HepG2 (cell line): ENCODE data around the gene AGAP1. TPM values are rescaled to one million over a fixed set of nuclear protein-coding genes. Genes with fewer than 3 reads are reported as not detected.

ENCODE experiments used
- ATF4 ChIP-seq, 2 experiments: fragments of 450-650 bp in 1 of 2; sonication (generic) in 1 of 2; formaldehyde crosslinking; IDR thresholded peaks; 2 replicates each; pipeline versions ENCODE4 v1.5.0 to v1.8.0; 2020 to 2022; ENCODE audit warnings: mild to moderate bottlenecking in 1 of 2, missing genetic modification reagents in 1 of 2
- CBX5 ChIP-seq: sonication (generic); formaldehyde crosslinking; IDR thresholded peaks from 2 replicates; pipeline ENCODE4 v1.4.0; 2020; ENCODE audit warnings: missing genetic modification reagents, borderline replicate concordance
- HMGA1 ChIP-seq: sonication (generic); formaldehyde crosslinking; conservative IDR thresholded peaks from 2 replicates; pipeline ENCODE4 v1.4.0; 2020; ENCODE audit warnings: missing genetic modification reagents
- IRF1 ChIP-seq: sonication (generic); formaldehyde crosslinking; IDR thresholded peaks from 2 replicates; pipeline ENCODE4 v1.4.0; 2020; ENCODE audit warnings: low read depth, mild to moderate bottlenecking, missing genetic modification reagents
- KMT2A ChIP-seq: sonication (generic); formaldehyde crosslinking; IDR thresholded peaks from 2 replicates; pipeline ENCODE4 v1.4.0; 2020; ENCODE audit warnings: missing genetic modification reagents
- MBNL3 ChIP-seq: fragments of 250-450 bp; sonication (Bioruptor Pico); conservative IDR thresholded peaks from 2 replicates; pipeline ENCODE4 v1.8.0; 2022; ENCODE audit warnings: mild to moderate bottlenecking, inconsistent platforms
- MEIS2 ChIP-seq: sonication (generic); formaldehyde crosslinking; IDR thresholded peaks from 2 replicates; pipeline ENCODE4 v1.9.0; 2021; ENCODE audit warnings: mild to moderate bottlenecking, missing genetic modification reagents
- NR1H2 ChIP-seq: sonication (generic); formaldehyde crosslinking; IDR thresholded peaks from 2 replicates; pipeline ENCODE4 v1.8.1; 2022; ENCODE audit warnings: low read depth, missing genetic modification reagents, borderline replicate concordance
- RBM22 ChIP-seq: fragments of 200-400 bp; formaldehyde crosslinking; optimal IDR thresholded peaks from 2 replicates; pipeline ENCODE3; 2017; ENCODE audit warnings: mild to moderate bottlenecking, low read length, moderate library complexity
- RCOR2 ChIP-seq: IDR thresholded peaks from 2 replicates; pipeline ENCODE4 v1.6.1; 2016; ENCODE audit warnings: missing biosample characterization, missing genetic modification reagents
- TEAD3 ChIP-seq: optimal IDR thresholded peaks from 2 replicates; pipeline ENCODE3; 2016; ENCODE audit warnings: borderline replicate concordance
- ZKSCAN5 ChIP-seq: sonication (generic); formaldehyde crosslinking; IDR thresholded peaks from 2 replicates; pipeline ENCODE4 v1.5.1; 2020; ENCODE audit warnings: mild to moderate bottlenecking, missing genetic modification reagents
- ZNF180 ChIP-seq: sonication (generic); formaldehyde crosslinking; IDR thresholded peaks from 2 replicates; pipeline ENCODE4 v1.4.0; 2020; ENCODE audit warnings: low read depth, missing genetic modification reagents, borderline replicate concordance
- ZNF337 ChIP-seq: sonication (generic); formaldehyde crosslinking; IDR thresholded peaks from 2 replicates; pipeline ENCODE4 v1.5.1; 2020; ENCODE audit warnings: missing genetic modification reagents, low read depth, mild to moderate bottlenecking, borderline replicate concordance
- ZNF451 ChIP-seq: sonication (generic); formaldehyde crosslinking; IDR thresholded peaks from 2 replicates; pipeline ENCODE4 v1.5.0; 2020; ENCODE audit warnings: mild to moderate bottlenecking, missing genetic modification reagents
- ZNF572 ChIP-seq: sonication (generic); formaldehyde crosslinking; IDR thresholded peaks from 2 replicates; pipeline ENCODE4 v1.5.1; 2020; ENCODE audit warnings: mild to moderate bottlenecking, missing genetic modification reagents
- ZNF644 ChIP-seq: IDR thresholded peaks from 2 replicates; pipeline ENCODE4 v1.6.1; 2016; ENCODE audit warnings: low read depth
- ZNF691 ChIP-seq: sonication (generic); formaldehyde crosslinking; IDR thresholded peaks from 2 replicates; pipeline ENCODE4 v1.4.0; 2020; ENCODE audit warnings: missing genetic modification reagents, low read depth, mild to moderate bottlenecking, borderline replicate concordance
- ZNF75D ChIP-seq: sonication (generic); formaldehyde crosslinking; IDR thresholded peaks from 2 replicates; pipeline ENCODE4 v1.8.1; 2023; ENCODE audit warnings: missing genetic modification reagents, mild to moderate bottlenecking, borderline replicate concordance
- ZNF780A ChIP-seq: sonication (generic); formaldehyde crosslinking; IDR thresholded peaks from 2 replicates; pipeline ENCODE4 v1.8.0; 2022; ENCODE audit warnings: mild to moderate bottlenecking, missing genetic modification reagents, moderate library complexity
- polyA plus RNA-seq, 8 experiments: library from polyadenylated mRNA; depleted of rRNA in 3 of 8; stranded (reverse) in 7 of 8; unstranded in 1 of 8; fragments of >200 nt; fragmentation: Illumina TruSeq in 4 of 8; extraction: Trizol in 4 of 8; gene quantifications; 2 replicates each; pipeline versions ENCODE4 v1.2.1 to v1.2.3, GENCODE V29; 2011 to 2016; ENCODE audit warnings: low read depth in 4 of 8, missing spikeins in 1 of 8, mixed read lengths in 1 of 8; ENCODE audit not compliant: insufficient read depth in 1 of 8
- total RNA-seq, 5 experiments: library from RNA; depleted of rRNA; stranded (reverse); fragments of >200 nt; fragmentation: Illumina TruSeq; extraction: Trizol; gene quantifications; 2 replicates each; pipeline ENCODE4 v1.2.3, GENCODE V29; 2016; ENCODE audit warnings: low read depth in 1 of 5
- TF ChIP-seq, protein P1 (sequence below): IDR thresholded peaks from 2 replicates; pipeline ENCODE4 v1.6.1; 2012; ENCODE audit warnings: low read depth, low read length, improper control_type of control experiment
- TF ChIP-seq, protein P2 (sequence below): fragments of 450-650 bp; IDR thresholded peaks from 2 replicates; pipeline ENCODE4 v1.6.1; 2017
- TF ChIP-seq, protein P3 (sequence below): sonication (generic); formaldehyde crosslinking; IDR thresholded peaks from 2 replicates; pipeline ENCODE4 v1.5.0; 2020; ENCODE audit warnings: mild to moderate bottlenecking, missing genetic modification reagents, borderline replicate concordance

The AGAP1 gene
- total and polyA plus RNA-seq, 2 of the 13 experiments (the other 11 are each of a cell fraction or from before 2014, with no cell fraction given): 21.2 to 32.7 TPM

DNA sequence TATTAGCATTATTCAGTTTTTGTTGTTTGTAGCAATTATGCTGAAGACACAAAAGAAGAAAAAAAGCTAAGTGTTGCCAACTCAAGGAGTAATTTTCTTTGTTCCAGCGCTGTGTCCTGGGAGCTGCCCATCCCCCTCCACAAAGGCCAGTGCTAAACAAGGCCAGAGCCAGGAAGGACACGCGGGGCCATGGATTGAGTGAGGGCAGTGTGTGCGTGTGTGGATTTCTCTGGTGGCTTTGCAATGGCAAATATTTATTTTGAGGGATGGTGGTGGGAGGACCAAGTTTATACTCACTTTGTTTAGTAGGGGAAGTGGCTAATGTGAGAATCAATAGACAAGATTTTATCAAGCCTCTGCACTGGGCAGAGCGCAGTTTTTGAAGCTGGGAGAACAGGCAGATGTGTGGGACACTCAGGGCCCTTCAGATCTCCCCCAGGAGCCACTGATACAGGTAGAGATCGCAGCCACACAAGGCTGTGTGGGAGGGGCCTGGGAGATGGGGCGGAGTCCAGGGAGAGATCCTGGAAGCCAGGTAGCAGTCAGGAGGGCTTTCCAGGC is 11.4 kb downstream of the AGAP1 start (continued):
- TF ChIP-seq IRF1 (0 out of 2 replicates have a peak, but pooled peaks have one; percentile 14), ZNF780A (no peak), MBNL3 (no peak), MEIS2 (CRISPR knock-in tag) (0 out of 2 replicates have a peak, but pooled peaks have one; percentile 57), HMGA1 (CRISPR knock-in tag) (no peak), ZNF180 (no peak), ZNF75D (CRISPR knock-in tag) (no peak), ZKSCAN5 (CRISPR knock-in tag) (no peak), ZNF451 (CRISPR knock-in tag) (no peak), ZNF572 (CRISPR knock-in tag) (no peak), ATF4 (CRISPR knock-in tag; IDR thresholded peaks at IDR 0.05) (no peak), ZNF337 (CRISPR knock-in tag) (peak; percentile 65; the same call in 1 of the 2 replicates), ZNF691 (CRISPR knock-in tag) (peak; percentile 77; the same call in 1 of the 2 replicates), KMT2A (CRISPR knock-in tag) (peak; percentile 71), CBX5 (no peak; the same call in 1 of the 2 replicates), ZNF644 (CRISPR knock-in tag) (no peak), NR1H2 (CRISPR knock-in tag) (no peak), RBM22 (no peak), TEAD3 (CRISPR knock-in tag) (peak; percentile 75), RCOR2 (CRISPR knock-in tag) (peak; percentile 96)
- TF ChIP-seq, protein P1, sequence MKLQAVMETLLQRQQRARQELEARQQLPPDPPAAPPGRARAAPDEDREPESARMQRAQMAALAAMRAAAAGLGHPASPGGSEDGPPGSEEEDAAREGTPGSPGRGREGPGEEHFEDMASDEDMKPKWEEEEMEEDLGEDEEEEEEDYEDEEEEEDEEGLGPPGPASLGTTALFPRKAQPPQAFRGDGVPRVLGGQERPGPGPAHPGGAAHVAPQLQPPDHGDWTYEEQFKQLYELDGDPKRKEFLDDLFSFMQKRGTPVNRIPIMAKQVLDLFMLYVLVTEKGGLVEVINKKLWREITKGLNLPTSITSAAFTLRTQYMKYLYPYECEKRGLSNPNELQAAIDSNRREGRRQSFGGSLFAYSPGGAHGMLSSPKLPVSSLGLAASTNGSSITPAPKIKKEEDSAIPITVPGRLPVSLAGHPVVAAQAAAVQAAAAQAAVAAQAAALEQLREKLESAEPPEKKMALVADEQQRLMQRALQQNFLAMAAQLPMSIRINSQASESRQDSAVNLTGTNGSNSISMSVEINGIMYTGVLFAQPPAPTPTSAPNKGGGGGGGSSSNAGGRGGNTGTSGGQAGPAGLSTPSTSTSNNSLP: peak; percentile 90
- TF ChIP-seq, protein P2, sequence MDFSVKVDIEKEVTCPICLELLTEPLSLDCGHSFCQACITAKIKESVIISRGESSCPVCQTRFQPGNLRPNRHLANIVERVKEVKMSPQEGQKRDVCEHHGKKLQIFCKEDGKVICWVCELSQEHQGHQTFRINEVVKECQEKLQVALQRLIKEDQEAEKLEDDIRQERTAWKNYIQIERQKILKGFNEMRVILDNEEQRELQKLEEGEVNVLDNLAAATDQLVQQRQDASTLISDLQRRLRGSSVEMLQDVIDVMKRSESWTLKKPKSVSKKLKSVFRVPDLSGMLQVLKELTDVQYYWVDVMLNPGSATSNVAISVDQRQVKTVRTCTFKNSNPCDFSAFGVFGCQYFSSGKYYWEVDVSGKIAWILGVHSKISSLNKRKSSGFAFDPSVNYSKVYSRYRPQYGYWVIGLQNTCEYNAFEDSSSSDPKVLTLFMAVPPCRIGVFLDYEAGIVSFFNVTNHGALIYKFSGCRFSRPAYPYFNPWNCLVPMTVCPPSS: no peak
- TF ChIP-seq, protein P3, sequence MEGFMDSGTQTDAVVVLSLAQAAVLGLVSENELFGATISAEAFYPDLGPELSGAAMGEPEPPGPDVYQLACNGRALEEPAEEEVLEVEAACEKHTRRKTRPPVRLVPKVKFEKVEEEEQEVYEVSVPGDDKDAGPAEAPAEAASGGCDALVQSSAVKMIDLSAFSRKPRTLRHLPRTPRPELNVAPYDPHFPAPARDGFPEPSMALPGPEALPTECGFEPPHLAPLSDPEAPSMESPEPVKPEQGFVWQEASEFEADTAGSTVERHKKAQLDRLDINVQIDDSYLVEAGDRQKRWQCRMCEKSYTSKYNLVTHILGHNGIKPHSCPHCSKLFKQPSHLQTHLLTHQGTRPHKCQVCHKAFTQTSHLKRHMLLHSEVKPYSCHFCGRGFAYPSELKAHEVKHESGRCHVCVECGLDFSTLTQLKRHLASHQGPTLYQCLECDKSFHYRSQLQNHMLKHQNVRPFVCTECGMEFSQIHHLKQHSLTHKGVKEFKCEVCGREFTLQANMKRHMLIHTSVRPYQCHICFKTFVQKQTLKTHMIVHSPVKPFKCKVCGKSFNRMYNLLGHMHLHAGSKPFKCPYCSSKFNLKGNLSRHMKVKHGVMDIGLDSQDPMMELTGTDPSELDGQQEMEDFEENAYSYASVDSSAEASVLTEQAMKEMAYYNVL (CRISPR knock-in tag): 0 out of 2 replicates have a peak, but pooled peaks have one; percentile 74
